Measurements from ENCODE around the gene PHF14. TPM values are rescaled to one million over a fixed set of nuclear protein-coding genes. Genes with fewer than 3 reads are reported as not detected.

Gene PHF14
- total and polyA plus RNA-seq, 2 donors (not counting 1 experiment from before 2014, with no cell fraction given) = 9.6 to 43.7 TPM

- Histone ChIP-seq H3K79me2 (ENCODE audit: control insufficient read depth, insufficient read depth, low read length) (no peaks in the 10 kb centered on the region), H3K4me2 (replicated peaks; ENCODE audit: low read depth, low read length, poor library complexity, severe bottlenecking) (no peak overlapping the region), H3K4me3 (ENCODE audit: control extremely low read depth in 1 of 5, extremely low read depth in 1 of 5, insufficient read depth in 1 of 5, low read depth in 2 of 5, low read length in 4 of 5) (no peak overlapping the region), H3K9me3 (ENCODE audit: control extremely low read depth in 1 of 3, control insufficient read depth in 2 of 3, insufficient read depth in 1 of 3, low read length in 2 of 3) (no peaks in the 10 kb centered on the region), H3K9ac (ENCODE audit: low read length) (no peak overlapping the region), H3K27ac (ENCODE audit: low read length in 2 of 2) (no peak overlapping the region), H3K4me1 (ENCODE audit: control insufficient read depth in 2 of 2, insufficient read depth in 2 of 2, low read length in 2 of 2) (no peaks in the 10 kb centered on the region), H3K27me3 (replicated peaks in 1 of 4; ENCODE audit: control extremely low read depth in 1 of 4, control insufficient read depth in 3 of 4, insufficient read depth in 4 of 4, low read length in 3 of 4) (no peaks in the 10 kb centered on the region), H4K20me1 (ENCODE audit: control insufficient read depth, insufficient read depth, low read length, poor library complexity, severe bottlenecking) (no peaks in the 10 kb centered on the region), H2AFZ (ENCODE audit: insufficient read depth, low read depth, low read length, poor library complexity, severe bottlenecking) (no peak overlapping the region), H3K36me3 (replicated peaks in 1 of 2; ENCODE audit: control extremely low read depth in 1 of 2, control insufficient read depth in 1 of 2, extremely low read depth in 1 of 2, insufficient read depth in 2 of 2, low read length in 1 of 2) (peaks cover 3 to 15% of the 10 kb centered on the region in 2 experiments)
- no peak for ATAC-seq (ENCODE audit: low read depth)
- H3K4me3 Mint-ChIP-seq = no peak overlapping the region
- no peaks in the 10 kb centered on the region for H3K9me3 Mint-ChIP-seq (ENCODE audit: insufficient read depth)
- TF ChIP-seq CTCF (IDR thresholded peaks at IDR 0.05) = no peak
- no peak for TF ChIP-seq EZH2 (IDR thresholded peaks at IDR 0.05; ENCODE audit: borderline replicate concordance, insufficient read depth, low read depth, low read length, poor library complexity, severe bottlenecking)
- H3K4me1 Mint-ChIP-seq = no peaks in the 10 kb centered on the region
- ChIA-PET CTCF (no interaction called here), POLR2A (no interaction called here)
- intact Hi-C loops (cut with micrococcal nuclease) = no loop called here
- no peak overlapping the region for H3K27ac Mint-ChIP-seq
- H3K27me3 Mint-ChIP-seq = no peaks in the 10 kb centered on the region
- DNase-seq = no peak
Measured at GRCh38 chr7:11039974-11040373, 66.3 kb downstream of the PHF14 start.

GRCh38 chr7:11054033-11054432 lies 80.4 kb downstream of the PHF14 start:
- no peak overlapping the region for H3K4me3 ChIP-seq (ENCODE audit: control extremely low read depth in 1 of 5, extremely low read depth in 1 of 5, insufficient read depth in 1 of 5, low read depth in 2 of 5, low read length in 4 of 5)
- ATAC-seq (ENCODE audit: low read depth) (no peak), DNase-seq (no peak)
- POLR2A ChIA-PET = no interaction called here
- intact Hi-C loops (cut with micrococcal nuclease) = no loop called here
- H4K20me1 ChIP-seq (ENCODE audit: control insufficient read depth, insufficient read depth, low read length, poor library complexity, severe bottlenecking) = no peaks in the 10 kb centered on the region
- Mint-ChIP-seq H3K9me3 (ENCODE audit: insufficient read depth) (no peaks in the 10 kb centered on the region), H3K27ac (no peak overlapping the region), H3K4me3 (no peak overlapping the region), H3K4me1 (no peaks in the 10 kb centered on the region), H3K27me3 (no peaks in the 10 kb centered on the region)
- no peak overlapping the region for H2AFZ ChIP-seq (ENCODE audit: insufficient read depth, low read depth, low read length, poor library complexity, severe bottlenecking)
- peaks cover 8 to 23% of the 10 kb centered on the region in 2 experiments for H3K36me3 ChIP-seq (replicated peaks in 1 of 2; ENCODE audit: control extremely low read depth in 1 of 2, control insufficient read depth in 1 of 2, extremely low read depth in 1 of 2, insufficient read depth in 2 of 2, low read length in 1 of 2)
- H3K27ac ChIP-seq (ENCODE audit: low read length in 2 of 2) = no peak overlapping the region
- no peaks in the 10 kb centered on the region for H3K79me2 ChIP-seq (ENCODE audit: control insufficient read depth, insufficient read depth, low read length)
- WGBS (ENCODE audit: insufficient coverage) = 100% methylated on average over 1 of the region's 2 CpGs
- CTCF ChIA-PET = no interaction called here
- no peaks in the 10 kb centered on the region for H3K27me3 ChIP-seq (replicated peaks in 1 of 4; ENCODE audit: control extremely low read depth in 1 of 4, control insufficient read depth in 3 of 4, insufficient read depth in 4 of 4, low read length in 3 of 4)
- no peak for TF ChIP-seq EZH2 (IDR thresholded peaks at IDR 0.05; ENCODE audit: borderline replicate concordance, insufficient read depth, low read depth, low read length, poor library complexity, severe bottlenecking)
- no peak for TF ChIP-seq CTCF (IDR thresholded peaks at IDR 0.05)
- no peak overlapping the region for H3K9ac ChIP-seq (ENCODE audit: low read length)
- no peaks in the 10 kb centered on the region for H3K9me3 ChIP-seq (ENCODE audit: control extremely low read depth in 1 of 3, control insufficient read depth in 2 of 3, insufficient read depth in 1 of 3, low read length in 2 of 3)
- H3K4me1 ChIP-seq (ENCODE audit: control insufficient read depth in 2 of 2, insufficient read depth in 2 of 2, low read length in 2 of 2) = no peaks in the 10 kb centered on the region
- H3K4me2 ChIP-seq (replicated peaks; ENCODE audit: low read depth, low read length, poor library complexity, severe bottlenecking) = no peak overlapping the region
